Neural cell (in vitro differentiated cells): Measurements from ENCODE around the gene EDIL3. TPM values are rescaled to one million over a fixed set of nuclear protein-coding genes. Genes with fewer than 3 reads are reported as not detected.

Experiments
- H2AFZ ChIP-seq: fragments of 200-600, 300-800 bp; sonication (generic), shearing (Covaris generic); 2 replicates; pipeline ENCODE4 v1.6.0; 2014; ENCODE audit warnings: low read depth, mild to moderate bottlenecking, antibody characterized with exemption, low read length, moderate library complexity
- H3F3A ChIP-seq: fragments of 200-600 bp; shearing (Covaris generic); 2 replicates; pipeline ENCODE4 v1.6.1; 2016; ENCODE audit warnings: mild to moderate bottlenecking, moderate library complexity, mixed read lengths, antibody characterized with exemption, low read length; ENCODE audit not compliant: insufficient read depth, poor library complexity, severe bottlenecking
- H3K27ac ChIP-seq: fragments of 200-600, 300-800 bp; sonication (generic), shearing (Covaris generic); 2 replicates; pipeline ENCODE4 v1.5.1; 2014; ENCODE audit warnings: mild to moderate bottlenecking, low read length, moderate library complexity
- H3K27me3 ChIP-seq: fragments of 300-800, 200-600 bp; sonication (generic), shearing (Covaris generic); 2 replicates; pipeline ENCODE4 v1.6.0; 2014; ENCODE audit warnings: mild to moderate bottlenecking, low read depth, low read length, moderate library complexity; ENCODE audit not compliant: insufficient read depth
- H3K36me3 ChIP-seq: fragments of 300-800, 200-600 bp; sonication (generic), shearing (Covaris generic); 2 replicates; pipeline ENCODE4 v1.5.1; 2014; ENCODE audit warnings: mild to moderate bottlenecking, antibody characterized with exemption, low read length, moderate library complexity; ENCODE audit not compliant: insufficient read depth
- H3K4me2 ChIP-seq: fragments of 300-800, 200-600 bp; sonication (generic), shearing (Covaris generic); 2 replicates; pipeline ENCODE4 v1.6.0; 2014; ENCODE audit warnings: mild to moderate bottlenecking, low read length
- H3K4me3 ChIP-seq: fragments of 300-800, 200-600 bp; sonication (generic), shearing (Covaris generic); 2 replicates; pipeline ENCODE4 v1.5.1; 2014; ENCODE audit warnings: mild to moderate bottlenecking, low read length, moderate library complexity
- H3K79me2 ChIP-seq: fragments of 200-600 bp; shearing (Covaris generic); replicated peaks from 2 replicates; pipeline ENCODE4 v1.6.0; 2014; ENCODE audit warnings: mild to moderate bottlenecking, low read length, moderate library complexity; ENCODE audit not compliant: insufficient read depth
- H3K9ac ChIP-seq: fragments of 300-800, 200-600 bp; sonication (generic), shearing (Covaris generic); 2 replicates; pipeline ENCODE4 v1.6.1; 2016; ENCODE audit warnings: mild to moderate bottlenecking, low read length, mixed read lengths
- H3K9me2 ChIP-seq: fragments of 200-600 bp; shearing (Covaris generic); 2 replicates; pipeline ENCODE4 v1.6.1; 2016; ENCODE audit warnings: mild to moderate bottlenecking, low read length, mixed read lengths; ENCODE audit not compliant: insufficient read depth
- H3K9me3 ChIP-seq: fragments of 200-600, 300-800 bp; sonication (generic), shearing (Covaris generic); 2 replicates; pipeline ENCODE4 v1.6.1; 2016; ENCODE audit warnings: mild to moderate bottlenecking, mixed run types, low read length, moderate library complexity, mixed read lengths
- H4K20me1 ChIP-seq: fragments of 200-600 bp; shearing (Covaris generic); 2 replicates; pipeline ENCODE4 v1.6.1; 2016; ENCODE audit warnings: mild to moderate bottlenecking, mixed run types; ENCODE audit not compliant: insufficient read depth
- EP300 ChIP-seq: fragments of 450-650 bp; conservative IDR thresholded peaks from 2 replicates; pipeline ENCODE4 v1.6.1; 2014; ENCODE audit warnings: antibody characterized with exemption, mild to moderate bottlenecking, moderate library complexity; ENCODE audit not compliant: poor library complexity, severe bottlenecking
- EZH2 ChIP-seq: fragments of 200-600, 300-800 bp; shearing (Covaris generic), sonication (generic); IDR thresholded peaks from 2 replicates; pipeline ENCODE4 v1.6.1; 2014; ENCODE audit warnings: antibody characterized with exemption, low read length, borderline replicate concordance, mild to moderate bottlenecking; ENCODE audit not compliant: insufficient read depth, poor library complexity, severe bottlenecking
- MXI1 ChIP-seq: fragments of 450-650 bp; conservative IDR thresholded peaks from 2 replicates; pipeline ENCODE4 v1.6.1; 2014; ENCODE audit warnings: antibody characterized with exemption, mild to moderate bottlenecking; ENCODE audit not compliant: poor library complexity, severe bottlenecking
- POLR2AphosphoS5 ChIP-seq: IDR thresholded peaks from 2 replicates; pipeline ENCODE4 v1.6.1; 2012
- RAD21 ChIP-seq: fragments of 450-650 bp; conservative IDR thresholded peaks from 2 replicates; pipeline ENCODE4 v1.6.1; 2014; ENCODE audit warnings: antibody characterized with exemption, mild to moderate bottlenecking, moderate library complexity
- SMC3 ChIP-seq: fragments of 450-650 bp; conservative IDR thresholded peaks from 2 replicates; pipeline ENCODE4 v1.6.1; 2014; ENCODE audit warnings: antibody characterized with exemption, mild to moderate bottlenecking, moderate library complexity; ENCODE audit not compliant: poor library complexity
- TAF1 ChIP-seq: IDR thresholded peaks from 2 replicates; pipeline ENCODE4 v1.6.1; 2012; ENCODE audit warnings: low read depth
- polyA plus RNA-seq: library from polyadenylated mRNA; depleted of rRNA; stranded (reverse); fragments of >200 nt; gene quantifications from 2 replicates; pipeline ENCODE4 v1.2.3, GENCODE V29; 2014
- TF ChIP-seq, protein P1 (sequence below): fragments of 450-650 bp; IDR thresholded peaks from 2 replicates; pipeline ENCODE4 v1.5.1; 2014; ENCODE audit warnings: antibody characterized with exemption, mild to moderate bottlenecking, moderate library complexity; ENCODE audit not compliant: poor library complexity, severe bottlenecking
- TF ChIP-seq, protein P2 (sequence below): IDR thresholded peaks from 2 replicates; pipeline ENCODE4 v1.6.1; 2012; ENCODE audit warnings: borderline replicate concordance

EDIL3 gene
- polyA plus RNA-seq, 1 donor from 2014 or later: 6.1 TPM

DNA sequence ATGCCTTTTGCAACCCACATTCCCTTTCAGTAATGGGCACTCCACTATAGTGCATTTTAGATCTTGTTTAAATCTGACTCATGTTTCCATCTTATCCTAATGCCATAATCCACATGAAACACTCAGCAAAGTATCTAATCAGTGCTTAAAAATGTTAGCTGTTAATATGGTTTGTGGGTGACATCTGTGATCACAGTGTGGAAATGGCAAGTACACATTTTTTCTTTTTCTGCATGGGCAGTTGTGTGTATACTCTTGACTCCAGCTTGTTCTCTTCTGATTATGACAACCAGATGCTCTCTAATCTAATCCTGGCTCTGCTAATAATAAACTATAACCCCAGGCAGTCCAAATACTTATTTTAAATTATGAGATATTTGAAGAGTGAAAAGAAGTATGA lies 103.3 kb downstream of the EDIL3 start:
- no peak overlapping the region for H3K4me2 ChIP-seq
- H2AFZ ChIP-seq: no peak overlapping the region
- no peaks in the 10 kb centered on the region for H3K9me3 ChIP-seq
- no peaks in the 10 kb centered on the region for H3K9me2 ChIP-seq
- no peaks in the 10 kb centered on the region for H3K79me2 ChIP-seq
- no peaks in the 10 kb centered on the region for H4K20me1 ChIP-seq
- no peak overlapping the region for H3K4me3 ChIP-seq
- TF ChIP-seq POLR2AphosphoS5 (no peak), TAF1 (no peak), EP300 (no peak), EZH2 (no peak), SMC3 (no peak), MXI1 (no peak), RAD21 (no peak)
- TF ChIP-seq, protein P1, sequence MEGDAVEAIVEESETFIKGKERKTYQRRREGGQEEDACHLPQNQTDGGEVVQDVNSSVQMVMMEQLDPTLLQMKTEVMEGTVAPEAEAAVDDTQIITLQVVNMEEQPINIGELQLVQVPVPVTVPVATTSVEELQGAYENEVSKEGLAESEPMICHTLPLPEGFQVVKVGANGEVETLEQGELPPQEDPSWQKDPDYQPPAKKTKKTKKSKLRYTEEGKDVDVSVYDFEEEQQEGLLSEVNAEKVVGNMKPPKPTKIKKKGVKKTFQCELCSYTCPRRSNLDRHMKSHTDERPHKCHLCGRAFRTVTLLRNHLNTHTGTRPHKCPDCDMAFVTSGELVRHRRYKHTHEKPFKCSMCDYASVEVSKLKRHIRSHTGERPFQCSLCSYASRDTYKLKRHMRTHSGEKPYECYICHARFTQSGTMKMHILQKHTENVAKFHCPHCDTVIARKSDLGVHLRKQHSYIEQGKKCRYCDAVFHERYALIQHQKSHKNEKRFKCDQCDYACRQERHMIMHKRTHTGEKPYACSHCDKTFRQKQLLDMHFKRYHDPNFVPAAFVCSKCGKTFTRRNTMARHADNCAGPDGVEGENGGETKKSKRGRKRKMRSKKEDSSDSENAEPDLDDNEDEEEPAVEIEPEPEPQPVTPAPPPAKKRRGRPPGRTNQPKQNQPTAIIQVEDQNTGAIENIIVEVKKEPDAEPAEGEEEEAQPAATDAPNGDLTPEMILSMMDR: no peak
- TF ChIP-seq, protein P2, sequence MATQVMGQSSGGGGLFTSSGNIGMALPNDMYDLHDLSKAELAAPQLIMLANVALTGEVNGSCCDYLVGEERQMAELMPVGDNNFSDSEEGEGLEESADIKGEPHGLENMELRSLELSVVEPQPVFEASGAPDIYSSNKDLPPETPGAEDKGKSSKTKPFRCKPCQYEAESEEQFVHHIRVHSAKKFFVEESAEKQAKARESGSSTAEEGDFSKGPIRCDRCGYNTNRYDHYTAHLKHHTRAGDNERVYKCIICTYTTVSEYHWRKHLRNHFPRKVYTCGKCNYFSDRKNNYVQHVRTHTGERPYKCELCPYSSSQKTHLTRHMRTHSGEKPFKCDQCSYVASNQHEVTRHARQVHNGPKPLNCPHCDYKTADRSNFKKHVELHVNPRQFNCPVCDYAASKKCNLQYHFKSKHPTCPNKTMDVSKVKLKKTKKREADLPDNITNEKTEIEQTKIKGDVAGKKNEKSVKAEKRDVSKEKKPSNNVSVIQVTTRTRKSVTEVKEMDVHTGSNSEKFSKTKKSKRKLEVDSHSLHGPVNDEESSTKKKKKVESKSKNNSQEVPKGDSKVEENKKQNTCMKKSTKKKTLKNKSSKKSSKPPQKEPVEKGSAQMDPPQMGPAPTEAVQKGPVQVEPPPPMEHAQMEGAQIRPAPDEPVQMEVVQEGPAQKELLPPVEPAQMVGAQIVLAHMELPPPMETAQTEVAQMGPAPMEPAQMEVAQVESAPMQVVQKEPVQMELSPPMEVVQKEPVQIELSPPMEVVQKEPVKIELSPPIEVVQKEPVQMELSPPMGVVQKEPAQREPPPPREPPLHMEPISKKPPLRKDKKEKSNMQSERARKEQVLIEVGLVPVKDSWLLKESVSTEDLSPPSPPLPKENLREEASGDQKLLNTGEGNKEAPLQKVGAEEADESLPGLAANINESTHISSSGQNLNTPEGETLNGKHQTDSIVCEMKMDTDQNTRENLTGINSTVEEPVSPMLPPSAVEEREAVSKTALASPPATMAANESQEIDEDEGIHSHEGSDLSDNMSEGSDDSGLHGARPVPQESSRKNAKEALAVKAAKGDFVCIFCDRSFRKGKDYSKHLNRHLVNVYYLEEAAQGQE: no peak
- H3K9ac ChIP-seq: no peak overlapping the region
- H3K36me3 ChIP-seq: no peaks in the 10 kb centered on the region
- no peak overlapping the region for H3K27ac ChIP-seq
- no peaks in the 10 kb centered on the region for H3K27me3 ChIP-seq
- no peaks in the 10 kb centered on the region for H3F3A ChIP-seq

DNA sequence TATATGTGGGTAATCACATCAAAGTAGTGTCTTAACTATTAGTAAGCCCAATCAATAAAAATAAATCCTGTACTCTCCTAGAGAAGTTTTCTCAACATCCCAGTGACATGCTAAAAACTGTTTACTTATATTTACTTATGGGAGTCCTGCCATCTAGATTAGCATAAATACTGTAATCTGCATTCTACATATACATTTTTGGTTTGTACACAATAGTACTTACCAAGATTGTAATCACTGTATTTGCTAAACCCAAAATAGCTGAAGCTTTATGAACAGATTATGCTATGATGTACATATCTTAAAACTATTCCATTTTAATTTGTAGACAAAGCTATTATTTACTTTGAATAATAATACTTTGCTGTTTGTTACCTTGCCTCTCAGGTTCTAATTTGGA lies 105.4 kb downstream of the EDIL3 start:
- H3K27ac ChIP-seq: no peak overlapping the region
- H3K4me2 ChIP-seq: no peak overlapping the region
- no peak overlapping the region for H3K4me3 ChIP-seq
- H4K20me1 ChIP-seq: no peaks in the 10 kb centered on the region
- no peaks in the 10 kb centered on the region for H3K27me3 ChIP-seq
- H3K9ac ChIP-seq: no peak overlapping the region
- no peaks in the 10 kb centered on the region for H3K9me3 ChIP-seq
- H3K9me2 ChIP-seq: no peaks in the 10 kb centered on the region
- no peaks in the 10 kb centered on the region for H3K79me2 ChIP-seq
- TF ChIP-seq SMC3: no peak
- TF ChIP-seq, protein P1: no peak
- no peak for TF ChIP-seq TAF1
- no peak for TF ChIP-seq RAD21
- TF ChIP-seq, protein P2: no peak
- no peak for TF ChIP-seq EZH2
- no peak for TF ChIP-seq EP300
- no peak for TF ChIP-seq MXI1
- TF ChIP-seq POLR2AphosphoS5: no peak
- peaks cover 4% of the 10 kb centered on the region for H3F3A ChIP-seq
- no peaks in the 10 kb centered on the region for H3K36me3 ChIP-seq
- no peak overlapping the region for H2AFZ ChIP-seq
